ENCODE measurements around the gene KRTAP20-3.

The KRTAP20-3 gene

DNA sequence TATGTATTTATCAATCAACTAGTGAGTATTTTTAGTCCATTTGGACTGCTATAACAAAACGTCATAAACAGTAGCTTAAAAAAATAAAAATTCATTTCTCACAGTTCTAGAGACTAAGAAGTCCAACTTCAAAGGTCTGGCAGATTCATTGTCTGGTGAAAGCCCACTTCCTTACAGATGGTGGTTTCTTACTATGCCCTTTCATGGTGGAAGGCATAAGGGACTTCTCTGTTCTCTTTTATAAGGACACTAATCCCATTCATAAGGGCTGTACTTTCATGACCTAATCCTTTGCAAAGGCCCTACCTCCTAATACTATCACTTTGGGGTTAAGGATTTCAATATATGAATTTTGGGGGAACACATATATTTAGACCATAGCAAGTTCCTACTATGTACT lies 37.9 kb downstream of the KRTAP20-3 start:
- no peak for DNase-seq (ENCODE audit: low read depth in 2 of 2)

GRCh38 chr21:30684506-30684905 lies 41.8 kb downstream of the KRTAP20-3 start:
- DNase-seq (ENCODE audit: low read depth in 2 of 2): no peak

GRCh38 chr21:30689822-30690221 lies 47.2 kb downstream of the KRTAP20-3 start:
- DNase-seq (ENCODE audit: low read depth in 2 of 2): no peak

Data from activated CD4-positive, alpha-beta T cell treated with anti-CD3 and anti-CD28 coated beads for 24 hours (primary cell).